Measurements from ENCODE around the gene ADGRB3.
"Not testable (repeated sequence)": the region's sequence is repeated elsewhere in the genome, so short reads cannot be mapped to it uniquely, and the experiment has no call there.

The ADGRB3 gene

GRCh38 chr6:68975064-68975463, 340.0 kb downstream of the ADGRB3 start:
- DNase-seq = no peak

- no peak for DNase-seq
Measured at GRCh38 chr6:68975816-68976215, 340.7 kb downstream of the ADGRB3 start.

- DNase-seq = no peak
Measured at GRCh38 chr6:68976260-68976659, 341.2 kb downstream of the ADGRB3 start.

- no peak for DNase-seq
Measured at GRCh38 chr6:68978411-68978810, 343.3 kb downstream of the ADGRB3 start.

- DNase-seq = not testable (repeated sequence)
Measured at GRCh38 chr6:68981668-68982067, 346.6 kb downstream of the ADGRB3 start.

- DNase-seq = no peak
Measured at GRCh38 chr6:68988698-68989097, 353.6 kb downstream of the ADGRB3 start.

- no peak for DNase-seq
Measured at GRCh38 chr6:68990317-68990716, 355.2 kb downstream of the ADGRB3 start.

- no peak for DNase-seq
Measured at GRCh38 chr6:68993911-68994310, 358.8 kb downstream of the ADGRB3 start.

GRCh38 chr6:68994521-68994920, 359.4 kb downstream of the ADGRB3 start:
- no peak for DNase-seq

- peak; percentile 13 for DNase-seq
Measured at GRCh38 chr6:69005199-69005598, 370.1 kb downstream of the ADGRB3 start.

GRCh38 chr6:69007781-69008180, 372.7 kb downstream of the ADGRB3 start:
- no peak for DNase-seq

- DNase-seq = no peak
Measured at GRCh38 chr6:69012211-69012610, 377.1 kb downstream of the ADGRB3 start.

- no peak for DNase-seq
Measured at GRCh38 chr6:69012876-69013275, 377.8 kb downstream of the ADGRB3 start.

GRCh38 chr6:69018906-69019305, 383.8 kb downstream of the ADGRB3 start:
- no peak for DNase-seq

- DNase-seq = peak; percentile 70
Measured at GRCh38 chr6:69019832-69020231, 384.8 kb downstream of the ADGRB3 start.

GRCh38 chr6:69022993-69023392, 387.9 kb downstream of the ADGRB3 start:
- peak; percentile 78 for DNase-seq

GRCh38 chr6:69026243-69026642, 391.2 kb downstream of the ADGRB3 start:
- peak; percentile 76 for DNase-seq

GRCh38 chr6:69026715-69027114, 391.6 kb downstream of the ADGRB3 start:
- DNase-seq = peak; percentile 13

GRCh38 chr6:69027861-69028260, 392.8 kb downstream of the ADGRB3 start:
- DNase-seq = peak; percentile 21

- DNase-seq = no peak
Measured at GRCh38 chr6:69038841-69039240, 403.8 kb downstream of the ADGRB3 start.

GRCh38 chr6:69042297-69042696, 407.2 kb downstream of the ADGRB3 start:
- no peak for DNase-seq

GRCh38 chr6:69044534-69044933, 409.5 kb downstream of the ADGRB3 start:
- DNase-seq = no peak

- no peak for DNase-seq
Measured at GRCh38 chr6:69059413-69059812, 424.3 kb downstream of the ADGRB3 start.

GRCh38 chr6:69061066-69061465, 426.0 kb downstream of the ADGRB3 start:
- no peak for DNase-seq

- DNase-seq = no peak
Measured at GRCh38 chr6:69063401-69063800, 428.3 kb downstream of the ADGRB3 start.

GRCh38 chr6:69064226-69064625, 429.1 kb downstream of the ADGRB3 start:
- no peak for DNase-seq
